Choroid plexus epithelial cell (primary cell): ENCODE data around the gene MTHFD1L.
"Not testable (repeated sequence)": the region's sequence is repeated elsewhere in the genome, so short reads cannot be mapped to it uniquely, and the experiment has no call there.

ENCODE experiments used
- DNase-seq: peaks from one replicate; pipeline ENCODE4 v3.0.0-alpha.2; 2010; ENCODE audit warnings: low read depth
- H3K4me3 ChIP-seq: 2 replicates; pipeline ENCODE4 v1.5.1; 2011; ENCODE audit warnings: low read depth, mild to moderate bottlenecking, control low read depth, low read length, moderate library complexity
- CTCF ChIP-seq: conservative IDR thresholded peaks from 2 replicates; pipeline ENCODE4 v1.5.1; 2011; ENCODE audit warnings: low read depth, mild to moderate bottlenecking, control low read depth, inconsistent platforms, low read length, moderate library complexity

The MTHFD1L gene

GRCh38 chr6:151119823-151120524 is 254.5 kb downstream of the MTHFD1L start:
- TF ChIP-seq CTCF, result no peak
- no peak overlapping the region for H3K4me3 ChIP-seq
- DNase-seq, result no peak

GRCh38 chr6:151121900-151122299 is 256.4 kb downstream of the MTHFD1L start:
- TF ChIP-seq CTCF, result no peak
- no peak overlapping the region for H3K4me3 ChIP-seq
- DNase-seq, result no peak

GRCh38 chr6:151123641-151124040 is 258.1 kb downstream of the MTHFD1L start:
- not testable (repeated sequence) for H3K4me3 ChIP-seq, DNase-seq

GRCh38 chr6:151125242-151125641 is 259.7 kb downstream of the MTHFD1L start:
- not testable (repeated sequence) for DNase-seq, H3K4me3 ChIP-seq

- not testable (repeated sequence) for DNase-seq, H3K4me3 ChIP-seq
Observed at GRCh38 chr6:151125651-151126416, 260.3 kb downstream of the MTHFD1L start.

- not testable (repeated sequence) for H3K4me3 ChIP-seq, DNase-seq
Observed at GRCh38 chr6:151126417-151126724, 260.9 kb downstream of the MTHFD1L start.

- not testable (repeated sequence) for DNase-seq, H3K4me3 ChIP-seq
Observed at GRCh38 chr6:151127133-151127798, 261.8 kb downstream of the MTHFD1L start.

- no peak for TF ChIP-seq CTCF
- DNase-seq, result no peak
- H3K4me3 ChIP-seq, result no peak overlapping the region
Observed at GRCh38 chr6:151128763-151129370, 263.4 kb downstream of the MTHFD1L start.

GRCh38 chr6:151130329-151130728 is 264.8 kb downstream of the MTHFD1L start:
- DNase-seq, result no peak
- H3K4me3 ChIP-seq, result no peak overlapping the region
- TF ChIP-seq CTCF, result no peak
